Medulla oblongata (tissue), 1 donor: ENCODE measurements around the gene PFKP.
"Not testable (repeated sequence)": the region's sequence is repeated elsewhere in the genome, so short reads cannot be mapped to it uniquely, and the experiment has no call there.

Experiments used
- DNase-seq: peaks from one replicate; pipeline ENCODE4 v3.0.0-alpha.2; 2015; ENCODE audit errors: extremely low spot score

The PFKP gene

GRCh38 chr10:3154666-3155065, 87.3 kb downstream of the PFKP start:
- DNase-seq, result no peak

- peak; percentile 68 for DNase-seq
Measured at GRCh38 chr10:3159152-3159551, 91.8 kb downstream of the PFKP start.

- DNase-seq, result no peak
Measured at GRCh38 chr10:3162533-3162932, 95.2 kb downstream of the PFKP start.

DNA sequence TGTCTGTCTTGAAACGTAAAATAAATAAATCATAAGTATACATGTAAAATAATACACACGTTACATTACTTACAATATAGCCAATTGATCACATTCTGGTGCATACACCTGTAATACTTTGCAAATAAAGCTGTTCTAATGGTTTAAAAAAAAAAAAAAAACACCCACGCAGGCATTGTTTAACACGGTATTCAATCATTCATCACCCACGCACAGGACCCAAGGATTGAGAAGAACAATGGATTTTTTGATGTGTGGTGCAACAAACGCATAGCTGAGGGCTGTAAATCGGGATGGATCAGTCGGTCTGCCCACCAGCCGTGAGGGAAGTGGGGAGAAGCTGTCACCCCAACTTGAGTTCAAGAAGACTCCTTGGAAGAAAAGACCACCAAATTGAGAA, 96.5 kb downstream of the PFKP start:
- DNase-seq, result no peak

GRCh38 chr10:3165196-3165595, 97.8 kb downstream of the PFKP start:
- DNase-seq, result no peak

GRCh38 chr10:3166496-3167290, 99.3 kb downstream of the PFKP start:
- DNase-seq, result no peak

DNA sequence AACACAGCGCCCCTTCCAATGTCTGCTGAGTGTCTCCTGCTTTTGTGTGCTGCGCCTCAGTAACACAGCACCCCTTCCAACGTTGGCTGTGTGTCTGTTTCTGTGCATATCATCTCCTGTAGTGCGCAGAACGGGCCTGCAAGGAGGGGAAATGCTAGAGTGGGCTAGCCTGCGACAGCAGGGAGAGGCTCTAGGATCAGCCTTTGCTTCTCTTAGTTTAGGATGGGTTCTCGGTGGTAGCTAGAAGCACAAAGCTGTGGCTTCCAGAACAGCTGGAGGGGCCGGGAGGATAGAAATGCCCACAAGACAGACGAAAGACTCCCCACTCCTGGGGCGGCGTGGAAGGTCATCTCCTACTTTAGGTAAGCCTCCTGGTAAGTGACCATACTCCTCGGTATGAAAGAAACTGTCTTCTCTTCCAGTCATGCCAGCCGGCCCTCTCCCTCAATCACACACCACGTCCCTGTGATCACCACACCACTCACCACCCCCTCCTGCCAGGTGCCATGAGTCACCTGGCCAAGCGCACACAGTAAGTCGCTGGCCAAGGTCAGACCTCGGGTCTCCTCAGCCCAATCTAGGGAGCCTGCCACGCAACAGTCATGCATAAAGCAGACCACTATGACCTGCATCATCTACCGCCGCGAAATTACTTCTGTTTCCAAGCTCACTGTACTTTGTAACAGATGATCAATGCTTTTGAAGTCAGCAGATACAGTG, 100.4 kb downstream of the PFKP start:
- DNase-seq, result no peak

DNA sequence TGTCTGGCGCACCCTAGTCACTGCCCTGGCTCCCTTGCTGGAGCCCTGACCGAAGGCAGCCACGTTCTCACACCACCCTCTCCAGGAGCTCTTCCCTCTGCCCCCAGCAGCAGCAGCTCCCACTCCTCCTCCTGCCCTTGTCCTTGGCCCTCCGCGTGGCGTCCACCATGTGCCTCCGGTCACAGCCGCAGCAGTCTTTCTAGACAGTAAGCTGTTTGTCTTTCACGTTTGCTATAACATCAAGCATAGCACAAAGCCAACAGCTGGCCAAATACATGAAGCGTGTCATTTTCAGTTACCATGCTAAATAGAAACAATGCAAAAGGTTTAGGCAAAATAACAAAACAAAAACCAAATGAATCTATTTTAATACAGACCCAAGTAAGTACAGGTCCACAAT, 101.9 kb downstream of the PFKP start:
- peak; percentile 67 for DNase-seq

DNA sequence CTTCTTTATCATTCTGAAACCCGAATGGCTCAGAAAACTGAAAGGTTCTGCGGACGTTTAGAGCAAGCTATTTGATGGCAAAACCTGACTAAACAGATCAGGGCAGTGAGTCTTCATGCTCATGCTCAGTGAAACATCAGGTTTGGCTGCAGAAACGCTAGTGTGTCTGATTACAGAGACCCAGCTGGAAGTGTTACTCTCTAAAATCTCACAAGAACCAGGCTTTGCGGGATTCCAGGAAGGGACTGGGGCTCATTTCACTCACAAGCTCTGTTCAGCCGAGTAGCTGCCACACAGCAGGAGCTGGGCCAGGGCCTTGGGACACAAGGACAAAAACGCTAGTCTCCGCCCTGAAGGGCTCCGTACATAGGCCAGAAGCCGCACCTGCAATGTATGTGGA, 102.3 kb downstream of the PFKP start:
- peak; percentile 26 for DNase-seq

GRCh38 chr10:3171488-3171887, 104.1 kb downstream of the PFKP start:
- not testable (repeated sequence) for DNase-seq

DNA sequence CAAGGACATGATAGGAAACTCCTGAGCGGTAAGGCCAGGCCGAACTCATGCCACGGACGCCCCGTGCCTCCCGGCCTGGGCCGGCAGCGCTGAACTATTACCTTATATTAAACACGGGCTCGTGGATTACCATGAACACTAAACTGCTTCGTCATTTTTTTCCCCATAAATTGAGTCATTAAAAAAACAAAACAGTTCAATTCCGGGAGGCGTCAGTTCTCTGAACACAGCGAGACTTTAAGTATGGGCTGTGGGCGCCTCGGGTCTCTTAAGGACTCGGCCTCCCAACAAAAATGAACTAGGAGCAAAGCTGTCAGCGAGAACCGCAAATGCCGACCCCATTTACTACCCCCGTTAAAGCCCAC, 104.7 kb downstream of the PFKP start:
- peak; percentile 22 for DNase-seq

- peak; percentile 99 for DNase-seq
Measured at GRCh38 chr10:3172446-3173170, 105.3 kb downstream of the PFKP start, which contains the start of gene PITRM1. Gene PITRM1, minus strand, starts transcription at chr10:3172782. Its CDS starts 10 bp downstream, at chr10:3172772.

DNA sequence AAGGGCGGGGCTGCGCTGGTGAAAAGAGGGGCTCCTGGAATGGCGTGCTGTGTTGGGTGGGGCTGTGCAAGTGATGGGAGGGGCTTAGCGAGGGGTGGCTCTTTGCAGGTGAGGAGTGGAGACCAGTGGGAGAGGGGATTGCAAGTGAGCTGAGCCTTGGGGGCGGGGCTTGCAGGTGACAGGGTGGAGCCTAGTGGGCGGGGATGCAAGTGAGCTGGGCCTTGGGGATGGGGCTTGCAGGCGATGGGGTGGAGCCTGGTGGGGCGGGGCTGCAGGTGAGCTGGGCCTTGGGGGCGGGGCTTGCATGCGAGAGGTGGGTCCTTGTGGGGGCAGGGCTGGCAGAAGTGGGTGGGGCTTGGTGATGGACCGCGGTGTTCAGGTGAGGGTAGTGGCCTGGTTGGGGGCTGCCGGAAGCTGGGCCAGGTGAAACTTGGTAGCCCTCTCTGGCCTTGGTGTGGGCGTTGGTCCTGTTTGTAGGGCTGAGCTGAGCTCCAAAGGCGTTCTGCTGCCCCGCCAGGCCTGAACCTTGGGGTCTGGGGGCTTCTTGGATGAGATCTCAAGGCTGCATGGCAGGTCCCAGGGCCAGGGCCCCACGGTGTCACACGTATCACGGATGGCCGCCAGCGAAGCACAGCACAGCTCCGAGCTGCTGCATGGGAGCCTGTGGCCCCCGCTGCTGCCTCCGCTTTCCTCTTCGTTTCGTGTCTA, 106.0 kb downstream of the PFKP start:
- no peak for DNase-seq

DNA sequence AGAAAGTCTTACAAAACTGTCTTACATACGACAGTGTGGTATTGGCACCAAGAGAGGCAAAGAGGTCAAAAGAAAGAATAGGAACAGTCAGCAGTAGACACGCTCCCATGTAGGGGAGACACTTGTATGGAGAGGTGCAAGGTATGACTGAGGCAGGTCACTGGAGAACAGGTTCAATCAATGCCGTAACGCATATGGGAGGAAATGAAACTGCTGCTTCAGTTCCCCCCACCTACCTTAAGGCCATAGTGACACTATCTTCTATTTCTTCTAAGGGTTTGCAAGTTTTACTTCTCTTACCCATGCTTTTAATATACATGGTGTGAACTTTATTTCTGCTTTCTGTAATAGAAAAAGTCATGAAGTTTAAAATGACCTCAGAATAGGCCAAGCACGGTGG, 110.7 kb downstream of the PFKP start:
- DNase-seq, result no peak

- DNase-seq, result no peak
Measured at GRCh38 chr10:3179174-3179573, 111.8 kb downstream of the PFKP start.

GRCh38 chr10:3180355-3181025, 113.1 kb downstream of the PFKP start:
- no peak for DNase-seq

DNA sequence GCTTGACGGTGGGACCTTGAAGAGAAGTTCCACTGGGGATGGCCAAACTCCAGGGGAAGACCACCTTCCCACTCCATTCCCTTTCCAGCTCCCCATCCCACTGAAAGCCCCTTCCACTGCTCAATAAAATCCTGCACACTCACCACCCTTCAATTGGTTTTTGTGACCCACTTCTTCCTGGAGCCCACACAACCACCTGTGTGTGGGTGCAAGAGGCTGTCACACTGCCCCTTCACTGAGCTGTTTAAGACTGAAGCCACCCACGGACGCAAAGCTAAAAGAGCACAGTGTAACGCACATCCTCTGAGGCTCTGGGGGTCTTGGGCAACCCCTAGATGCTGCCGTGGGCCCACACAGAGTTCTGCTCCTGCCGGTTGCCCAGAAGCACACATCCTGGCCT, 118.0 kb downstream of the PFKP start:
- no peak for DNase-seq

DNA sequence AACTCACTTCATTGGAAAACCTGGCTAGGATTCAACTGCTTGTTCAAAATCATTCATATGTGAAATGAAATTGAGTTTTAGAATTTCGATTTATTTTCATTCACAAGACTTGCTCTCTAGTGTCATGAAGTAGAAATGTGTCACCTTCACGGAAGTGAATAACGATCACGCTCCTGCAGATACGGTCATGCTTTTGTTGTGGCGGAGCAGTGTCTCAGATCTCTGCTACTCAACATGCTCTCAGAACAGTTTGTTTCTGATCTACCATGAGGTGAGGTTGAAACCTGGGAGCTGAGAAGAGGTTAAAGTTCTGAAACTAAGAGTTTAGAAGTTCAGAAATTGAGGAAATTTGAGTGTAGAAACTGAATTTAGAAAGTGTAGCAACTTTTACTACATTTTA, 119.0 kb downstream of the PFKP start:
- DNase-seq, result no peak
